Stimulated activated CD8-positive, alpha-beta memory T cell treated with anti-CD3 and anti-CD28 coated beads, Interleukin-7, amount 100 ng/mL, for 48 hours (primary cell): ENCODE measurements around the gene GOSR2.
"Not testable (repeated sequence)": the region's sequence is repeated elsewhere in the genome, so short reads cannot be mapped to it uniquely, and the experiment has no call there.

Experiments
- DNase-seq, 2 donors: peaks; one replicate each; pipeline ENCODE4 v3.0.0-alpha.2; 2020; ENCODE audit warnings: low read depth in 1 of 2; ENCODE audit errors: extremely low read depth in 1 of 2

The GOSR2 gene

DNA sequence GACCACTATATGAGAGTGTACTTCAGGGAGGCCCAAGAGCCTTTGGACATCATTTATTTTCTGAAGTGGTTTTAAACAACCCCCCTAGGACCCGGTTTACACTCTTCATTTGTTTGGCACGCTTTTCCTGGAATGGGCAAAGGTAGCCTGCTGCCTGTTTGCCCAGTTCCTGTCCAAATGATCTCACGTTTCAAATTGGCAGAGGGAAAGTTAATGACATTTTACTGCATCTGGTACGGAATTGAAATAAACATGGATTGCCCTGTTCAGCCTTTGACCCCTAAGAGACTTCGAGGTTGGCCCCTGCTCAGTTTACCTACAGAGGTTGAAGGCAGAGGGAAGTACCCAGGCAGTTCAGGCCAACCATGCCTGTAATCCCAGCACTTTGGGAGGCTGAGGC, 61.9 kb downstream of the GOSR2 start:
- DNase-seq = no peak

DNA sequence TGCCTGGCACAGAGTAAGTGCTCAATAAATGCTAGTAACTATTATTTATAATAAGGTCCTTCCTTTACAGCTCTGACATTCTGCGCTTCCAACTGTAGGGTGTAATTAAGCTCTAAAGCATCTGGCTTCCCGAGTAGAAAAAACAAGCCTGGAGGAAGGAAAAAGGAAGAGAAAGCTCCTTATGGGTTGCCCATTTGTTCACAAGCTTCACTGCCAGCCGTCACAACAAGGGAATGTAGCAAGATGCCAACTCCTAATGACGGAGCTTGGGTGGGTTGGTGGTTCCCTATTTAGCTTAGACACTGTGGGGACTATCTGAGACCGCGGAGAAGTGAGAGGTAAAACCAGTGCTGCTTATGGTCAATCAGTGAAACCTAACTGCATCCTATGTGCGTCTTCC, 63.4 kb downstream of the GOSR2 start:
- no peak for DNase-seq

DNA sequence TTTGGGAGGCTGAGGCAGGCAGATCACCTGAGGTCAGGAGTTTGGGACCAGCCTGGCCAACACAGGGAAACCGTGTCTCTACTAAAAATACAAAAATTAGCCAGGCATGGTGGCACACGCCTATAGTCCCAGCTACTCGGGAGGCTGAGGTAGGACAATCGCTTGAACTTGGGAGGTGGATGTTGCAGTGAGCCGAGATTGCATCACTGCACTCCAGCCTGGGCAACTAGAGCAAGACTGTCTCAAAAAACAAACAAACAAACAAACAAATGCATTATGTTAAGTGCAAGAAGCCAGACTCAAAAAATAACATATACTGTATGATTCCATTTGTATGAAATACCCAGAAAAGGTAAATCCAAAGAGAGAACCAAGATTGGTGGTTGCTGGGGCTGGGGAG, 65.0 kb downstream of the GOSR2 start:
- not testable (repeated sequence) for DNase-seq

DNA sequence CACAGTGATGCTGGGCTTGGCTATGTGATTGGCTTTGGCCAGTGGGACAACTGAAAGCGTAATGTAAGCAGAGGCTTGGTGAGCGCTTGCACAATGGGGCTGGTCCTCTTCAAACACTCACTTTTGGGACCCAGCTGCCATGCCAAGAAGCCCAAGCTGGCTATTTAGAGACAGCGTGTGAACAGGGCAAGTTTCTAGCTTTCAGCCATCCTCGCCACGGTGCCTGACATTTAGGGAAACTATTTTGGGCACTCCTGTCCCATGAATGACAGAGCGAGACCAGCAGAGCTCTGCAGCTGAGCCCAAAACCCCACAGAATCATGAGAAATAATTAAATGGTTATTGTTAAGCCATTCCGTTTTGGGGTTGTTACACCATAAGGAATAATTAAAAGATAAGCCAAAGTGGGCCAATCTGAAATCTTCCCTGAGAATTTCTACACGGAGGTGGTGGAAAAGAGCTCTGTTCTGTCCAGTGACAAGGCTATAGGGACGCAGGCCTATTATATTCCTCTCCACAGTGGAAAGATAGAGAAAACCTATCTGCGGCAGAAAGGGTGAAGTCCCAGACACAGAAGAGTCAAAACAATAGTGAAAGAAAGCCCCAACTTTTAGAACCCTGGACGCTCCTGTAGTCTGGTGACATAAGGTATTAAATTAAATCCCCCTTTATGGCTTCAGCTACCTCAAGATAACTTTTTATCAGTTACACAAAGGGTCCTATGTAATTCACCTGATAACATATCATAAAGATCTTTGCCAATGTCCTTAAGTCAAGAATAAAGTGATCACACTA, 66.9 kb downstream of the GOSR2 start:
- no peak for DNase-seq

DNA sequence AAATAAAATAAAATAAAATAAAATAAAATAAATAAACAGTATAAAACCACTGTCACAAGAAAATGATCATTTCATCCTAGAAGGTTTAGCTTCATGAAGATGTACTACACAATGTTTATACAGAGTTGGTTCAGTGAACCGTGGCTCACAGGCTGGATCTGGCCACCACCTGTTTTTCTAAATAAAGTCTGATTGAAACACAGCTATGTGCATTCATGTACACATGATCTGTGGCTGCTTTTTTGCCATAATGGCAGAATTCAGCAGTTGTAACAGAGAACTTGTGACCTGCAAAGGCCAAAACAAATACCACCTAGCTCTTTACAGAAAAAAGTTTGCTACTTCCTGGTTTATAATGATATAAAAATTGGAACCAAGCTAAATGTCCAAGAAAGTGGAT, 68.7 kb downstream of the GOSR2 start:
- DNase-seq = no peak
